GM19035 (cell line): ENCODE measurements around the gene FAM171A1.

Source experiments
- ATAC-seq: cut with Tn5 transposase; IDR thresholded peaks from one replicate; pipeline ENCODE4 v1.9.1; 2021; ENCODE audit not compliant: unreplicated experiment

The FAM171A1 gene

GRCh38 chr10:15252396-15252795, 118.7 kb downstream of the FAM171A1 start:
- ATAC-seq = no peak

GRCh38 chr10:15251791-15252380, 119.2 kb downstream of the FAM171A1 start:
- ATAC-seq = no peak

- no peak for ATAC-seq
Observed at GRCh38 chr10:15245530-15245929, 125.6 kb downstream of the FAM171A1 start.

GRCh38 chr10:15244635-15245197, 126.4 kb downstream of the FAM171A1 start:
- ATAC-seq = no peak

GRCh38 chr10:15242261-15242840, 128.7 kb downstream of the FAM171A1 start:
- ATAC-seq = no peak

GRCh38 chr10:15241306-15241705, 129.8 kb downstream of the FAM171A1 start:
- ATAC-seq = no peak

GRCh38 chr10:15238555-15239335, 132.3 kb downstream of the FAM171A1 start:
- no peak for ATAC-seq

GRCh38 chr10:15237351-15237750, 133.7 kb downstream of the FAM171A1 start:
- no peak for ATAC-seq

GRCh38 chr10:15236340-15236739, 134.7 kb downstream of the FAM171A1 start:
- no peak for ATAC-seq

- ATAC-seq = no peak
Observed at GRCh38 chr10:15232279-15232678, 138.8 kb downstream of the FAM171A1 start.

GRCh38 chr10:15231426-15231825, 139.7 kb downstream of the FAM171A1 start:
- no peak for ATAC-seq

- ATAC-seq = no peak
Observed at GRCh38 chr10:15230257-15230656, 140.8 kb downstream of the FAM171A1 start.

- ATAC-seq = no peak
Observed at GRCh38 chr10:15229268-15229667, 141.8 kb downstream of the FAM171A1 start.

- no peak for ATAC-seq
Observed at GRCh38 chr10:15228426-15228825, 142.7 kb downstream of the FAM171A1 start.

GRCh38 chr10:15227611-15228372, 143.3 kb downstream of the FAM171A1 start:
- ATAC-seq = no peak

- ATAC-seq = no peak
Observed at GRCh38 chr10:15225511-15225910, 145.6 kb downstream of the FAM171A1 start.

GRCh38 chr10:15224948-15225347, 146.1 kb downstream of the FAM171A1 start:
- no peak for ATAC-seq

GRCh38 chr10:15223174-15223573, 147.9 kb downstream of the FAM171A1 start:
- no peak for ATAC-seq

- ATAC-seq = no peak
Observed at GRCh38 chr10:15222511-15222910, 148.6 kb downstream of the FAM171A1 start.

GRCh38 chr10:15220445-15220844, 150.6 kb downstream of the FAM171A1 start:
- ATAC-seq = no peak

- no peak for ATAC-seq
Observed at GRCh38 chr10:15216700-15217099, 154.4 kb downstream of the FAM171A1 start.
